GM12892 (cell line): Measurements from ENCODE around the gene HDHD3.
"Not testable (repeated sequence)": the region's sequence is repeated elsewhere in the genome, so short reads cannot be mapped to it uniquely, and the experiment has no call there.

Experiments used
- POLR2A ChIP-seq: IDR thresholded peaks from 2 replicates; pipeline ENCODE4 v1.6.1; 2011; ENCODE audit warnings: low read depth, low read length, control low read depth
- POLR2AphosphoS5 ChIP-seq: IDR thresholded peaks from 2 replicates; pipeline ENCODE4 v1.6.1; 2011; ENCODE audit warnings: low read depth, low read length, control low read depth
- TAF1 ChIP-seq: IDR thresholded peaks from 2 replicates; pipeline ENCODE4 v1.6.1; 2011; ENCODE audit warnings: low read depth, mild to moderate bottlenecking, control low read depth, low read length, borderline replicate concordance

DNA sequence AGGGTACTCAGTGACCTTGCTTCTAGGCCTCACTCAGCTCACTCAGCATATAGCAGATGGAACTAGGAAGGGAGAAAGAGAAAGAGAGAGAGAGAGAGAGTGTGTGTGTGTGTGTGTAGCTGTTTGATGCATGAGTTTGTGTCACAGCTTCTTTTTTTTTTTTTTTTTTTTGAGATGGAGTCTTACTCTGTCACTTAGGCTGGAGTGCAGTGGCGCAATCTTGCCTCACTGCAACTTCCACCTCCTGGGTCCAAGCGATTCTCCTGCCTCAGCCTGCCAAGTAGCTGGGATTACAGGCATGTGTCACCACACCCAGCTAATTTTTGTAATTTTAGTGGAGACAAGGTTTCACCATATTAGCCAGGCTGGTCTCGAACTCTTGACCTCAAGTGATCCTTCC lies 11.1 kb downstream of the HDHD3 start:
- not testable (repeated sequence) for TF ChIP-seq POLR2AphosphoS5, TAF1, POLR2A
